K562 (cell line): Measurements from ENCODE around the gene TRERF1.

Experiments used
- SIN3A ChIP-seq, 2 experiments: fragments of 150-350 bp in 1 of 2; IDR thresholded peaks; 2 replicates each; pipeline ENCODE4 v1.6.1; 2011 to 2016; ENCODE audit warnings: borderline replicate concordance in 2 of 2, low read depth in 2 of 2, low read length in 2 of 2, mild to moderate bottlenecking in 2 of 2, moderate library complexity in 2 of 2; ENCODE audit not compliant: control insufficient read depth in 1 of 2
- SMARCC2 ChIP-seq: fragments of 450-650 bp; IDR thresholded peaks from 2 replicates; pipeline ENCODE4 v1.6.1; 2017; ENCODE audit warnings: antibody characterized with exemption, moderate library complexity, mild to moderate bottlenecking, low read depth

- TF ChIP-seq SMARCC2 = no peak
- TF ChIP-seq SIN3A (IDR thresholded peaks at IDR 0.05; ENCODE audit: borderline replicate concordance in 2 of 2, control insufficient read depth in 1 of 2, low read depth in 2 of 2, low read length in 2 of 2) = no peak
These were observed 61.3 kb downstream of the TRERF1 start for GRCh38 chr6:42390228-42390934.
